Activated CD8-positive, alpha-beta T cell treated with anti-CD3 and anti-CD28 coated beads, Interleukin-2, amount 10 ng/mL, durations not matched to agents 7 days and 5 days (primary cell): ENCODE data around the gene PRF1. TPM values are rescaled to one million over a fixed set of nuclear protein-coding genes. Genes with fewer than 3 reads are reported as not detected.
"Not testable (repeated sequence)": the region's sequence is repeated elsewhere in the genome, so short reads cannot be mapped to it uniquely, and the experiment has no call there.

Source experiments
- ATAC-seq: fragments of 150-1000 bp; cut with Tn5 transposase; one replicate; pipeline ENCODE4 v1.10.0; 2021; ENCODE audit warnings: moderate library complexity
- CTCF ChIA-PET: fragments of 350-600 bp; sonication (Branson Sonifier 250); formaldehyde crosslinking; loops from one replicate; lab custom pipeline; 2021; ENCODE audit warnings: antibody characterized with exemption; lab: Charles Lee
- POLR2A ChIA-PET: fragments of 350-600 bp; sonication (Branson Sonifier 250); formaldehyde crosslinking; loops from one replicate; lab custom pipeline; 2021; ENCODE audit warnings: antibody characterized with exemption; lab: Charles Lee
- DNase-seq: peaks from one replicate; pipeline ENCODE4 v3.0.0-alpha.2; 2020
- H3K27ac Mint-ChIP-seq: one replicate; pipeline ENCODE4 v1.8.0; 2021; ENCODE audit warnings: mild to moderate bottlenecking, mixed read lengths
- H3K27me3 Mint-ChIP-seq: one replicate; pipeline ENCODE4 v1.8.0; 2021; ENCODE audit warnings: low read depth, mixed read lengths
- H3K36me3 Mint-ChIP-seq: one replicate; pipeline ENCODE4 v1.8.0; 2021; ENCODE audit warnings: low read depth, mixed read lengths
- H3K4me1 Mint-ChIP-seq: one replicate; pipeline ENCODE4 v1.8.0; 2021; ENCODE audit warnings: low read depth, mixed read lengths
- H3K4me3 Mint-ChIP-seq: one replicate; pipeline ENCODE4 v1.8.0; 2021; ENCODE audit warnings: mild to moderate bottlenecking, mixed read lengths
- H3K9me3 Mint-ChIP-seq: one replicate; pipeline ENCODE4 v1.8.0; 2022; ENCODE audit warnings: mixed read lengths; ENCODE audit not compliant: insufficient read depth
- total RNA-seq, 2 experiments: library from RNA; stranded (reverse); gene quantifications; one replicate each; pipeline ENCODE4 v1.2.3, GENCODE V29; 2021

The PRF1 gene
- total RNA-seq, 2 experiments from 2014 or later: 265 to 272 TPM

GRCh38 chr10:70631735-70632134 is 29.2 kb upstream of the PRF1 start:
- POLR2A ChIA-PET: interaction anchor here (0.6 kb wide), 1 partner anchor 512 kb away, joined by 4 read pairs; no protein-coding TSS in a partner anchor
- H3K27ac Mint-ChIP-seq, ATAC-seq, H3K4me1 Mint-ChIP-seq, H3K36me3 Mint-ChIP-seq, H3K4me3 Mint-ChIP-seq, DNase-seq, CTCF ChIA-PET, H3K9me3 Mint-ChIP-seq: not testable (repeated sequence)
- peaks cover 21% of the 10 kb centered on the region for H3K27me3 Mint-ChIP-seq

- no peak for ATAC-seq
- Mint-ChIP-seq H3K27me3 (peaks cover 23% of the 10 kb centered on the region), H3K4me3 (no peak overlapping the region), H3K9me3 (peaks cover 11% of the 10 kb centered on the region), H3K27ac (no peak overlapping the region), H3K36me3 (no peaks in the 10 kb centered on the region), H3K4me1 (no peaks in the 10 kb centered on the region)
- DNase-seq: no peak
- POLR2A ChIA-PET: interaction anchor here (0.6 kb wide), 1 partner anchor 96 kb away, joined by 3 read pairs; no protein-coding TSS in a partner anchor
- CTCF ChIA-PET: no interaction called here
Measured at GRCh38 chr10:70629338-70629737, 26.8 kb upstream of the PRF1 start.

DNA sequence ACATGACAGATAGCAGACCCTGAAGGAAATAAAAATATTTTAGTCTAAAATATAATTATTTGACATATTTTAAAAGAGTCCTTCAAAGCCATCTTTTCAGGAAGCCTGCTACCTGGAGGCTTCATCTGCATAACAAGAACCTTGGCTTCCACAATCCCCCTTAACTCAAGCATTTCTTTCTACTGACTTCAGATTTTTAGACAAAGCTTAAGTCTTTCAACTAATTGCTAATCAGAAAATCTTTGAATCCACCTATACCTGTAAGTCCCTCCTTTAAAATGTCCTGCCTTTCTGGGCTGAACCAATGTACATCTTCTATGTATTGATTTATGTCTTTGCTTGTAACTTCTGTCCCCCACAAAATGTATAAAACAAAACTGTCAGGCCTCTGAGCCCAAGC is 23.5 kb upstream of the PRF1 start:
- peaks cover 8% of the 10 kb centered on the region for H3K27me3 Mint-ChIP-seq
- peaks cover 11% of the 10 kb centered on the region for H3K9me3 Mint-ChIP-seq
- no peak overlapping the region for H3K4me3 Mint-ChIP-seq
- ChIA-PET POLR2A (no interaction called here), CTCF (interaction anchor here (1.5 kb wide), 1 partner anchor 67 kb away, joined by 5 read pairs; no protein-coding TSS in a partner anchor)
- no peaks in the 10 kb centered on the region for H3K4me1 Mint-ChIP-seq
- DNase-seq (no peak), ATAC-seq (no peak)
- H3K27ac Mint-ChIP-seq: no peak overlapping the region
- no peaks in the 10 kb centered on the region for H3K36me3 Mint-ChIP-seq

GRCh38 chr10:70622981-70623844 is 20.7 kb upstream of the PRF1 start:
- Mint-ChIP-seq H3K36me3 (peaks cover 2% of the 10 kb centered on the region), H3K27me3 (peaks cover 8% of the 10 kb centered on the region), H3K27ac (no peak overlapping the region), H3K9me3 (peaks cover 5% of the 10 kb centered on the region), H3K4me1 (peaks cover 12% of the 10 kb centered on the region), H3K4me3 (no peak overlapping the region)
- POLR2A ChIA-PET: no interaction called here
- CTCF ChIA-PET: interaction anchor here (3.5 kb wide), 1 partner anchor 64 kb away, joined by 18 read pairs; no protein-coding TSS in a partner anchor
- ATAC-seq: no peak
- no peak for DNase-seq

GRCh38 chr10:70622541-70622940 is 20.0 kb upstream of the PRF1 start:
- peaks cover 17% of the 10 kb centered on the region for H3K4me1 Mint-ChIP-seq
- peaks cover 5% of the 10 kb centered on the region for H3K9me3 Mint-ChIP-seq
- CTCF ChIA-PET: interaction anchor here (3.5 kb wide), 1 partner anchor 63 kb away, joined by 18 read pairs; no protein-coding TSS in a partner anchor
- no peak overlapping the region for H3K27ac Mint-ChIP-seq
- POLR2A ChIA-PET: no interaction called here
- ATAC-seq (no peak), DNase-seq (no peak)
- no peak overlapping the region for H3K4me3 Mint-ChIP-seq
- peaks cover 6% of the 10 kb centered on the region for H3K27me3 Mint-ChIP-seq
- peaks cover 2% of the 10 kb centered on the region for H3K36me3 Mint-ChIP-seq

DNA sequence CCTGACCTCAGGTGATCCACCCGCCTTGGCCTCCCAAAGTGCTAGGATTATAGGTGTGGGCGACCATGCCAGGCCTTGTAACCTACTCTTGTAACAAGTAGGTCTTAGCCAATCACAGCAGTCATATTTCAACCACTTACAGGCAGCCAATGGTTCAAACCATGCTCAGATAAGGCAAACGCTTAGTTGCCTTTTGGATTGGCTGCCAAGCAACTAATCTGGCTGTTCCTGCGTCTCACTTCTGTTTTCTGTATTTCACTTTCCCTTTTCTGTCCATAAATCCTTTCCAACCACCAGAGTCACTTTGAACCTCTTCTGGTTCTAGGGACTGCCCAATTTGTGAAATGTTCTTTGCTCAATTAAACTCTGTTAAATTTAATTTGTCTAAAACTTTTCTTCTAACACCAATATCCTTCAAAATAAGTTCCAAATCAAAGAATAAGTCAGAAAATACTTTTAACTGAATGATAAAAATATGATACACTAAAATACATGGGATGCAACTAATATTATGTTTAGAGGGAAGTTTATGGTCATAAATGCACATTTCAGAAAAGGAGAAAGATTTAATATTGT is 19.1 kb upstream of the PRF1 start:
- H3K36me3 Mint-ChIP-seq: peaks cover 2% of the 10 kb centered on the region
- ChIA-PET POLR2A (no interaction called here), CTCF (interaction anchor here (3.5 kb wide), 1 partner anchor 62 kb away, joined by 18 read pairs; no protein-coding TSS in a partner anchor)
- peaks cover 5% of the 10 kb centered on the region for H3K27me3 Mint-ChIP-seq
- peaks cover 3% of the 10 kb centered on the region for H3K9me3 Mint-ChIP-seq
- ATAC-seq (no peak), DNase-seq (no peak)
- peaks cover 26% of the 10 kb centered on the region for H3K4me1 Mint-ChIP-seq
- H3K27ac Mint-ChIP-seq: no peak overlapping the region
- H3K4me3 Mint-ChIP-seq: no peak overlapping the region

DNA sequence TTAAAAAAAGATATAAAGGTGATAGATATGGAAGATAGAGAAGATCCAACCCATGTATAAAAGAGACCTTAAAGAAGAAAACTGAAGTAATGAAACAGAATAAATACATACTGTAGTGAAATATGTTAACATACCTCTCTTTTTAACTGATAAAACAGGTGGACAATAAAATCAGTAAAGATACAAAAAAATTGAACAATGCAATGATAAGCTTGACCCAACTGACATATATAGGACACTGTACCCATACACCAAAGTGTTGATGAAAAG is 17.4 kb upstream of the PRF1 start:
- Mint-ChIP-seq H3K27ac (no peak overlapping the region), H3K9me3 (no peaks in the 10 kb centered on the region), H3K4me1 (peaks cover 40% of the 10 kb centered on the region), H3K4me3 (no peak overlapping the region), H3K36me3 (peaks cover 2% of the 10 kb centered on the region), H3K27me3 (no peaks in the 10 kb centered on the region)
- DNase-seq: no peak
- ChIA-PET CTCF (interaction anchor here (0.7 to 3.5 kb wide), 13 partner anchors 18 to 252 kb away, joined by 3 to 18 read pairs (median 4); no protein-coding TSS in a partner anchor), POLR2A (interaction anchor here (1.5 kb wide), 1 partner anchor 44 kb away, joined by 4 read pairs; no protein-coding TSS in a partner anchor)
- ATAC-seq: no peak

DNA sequence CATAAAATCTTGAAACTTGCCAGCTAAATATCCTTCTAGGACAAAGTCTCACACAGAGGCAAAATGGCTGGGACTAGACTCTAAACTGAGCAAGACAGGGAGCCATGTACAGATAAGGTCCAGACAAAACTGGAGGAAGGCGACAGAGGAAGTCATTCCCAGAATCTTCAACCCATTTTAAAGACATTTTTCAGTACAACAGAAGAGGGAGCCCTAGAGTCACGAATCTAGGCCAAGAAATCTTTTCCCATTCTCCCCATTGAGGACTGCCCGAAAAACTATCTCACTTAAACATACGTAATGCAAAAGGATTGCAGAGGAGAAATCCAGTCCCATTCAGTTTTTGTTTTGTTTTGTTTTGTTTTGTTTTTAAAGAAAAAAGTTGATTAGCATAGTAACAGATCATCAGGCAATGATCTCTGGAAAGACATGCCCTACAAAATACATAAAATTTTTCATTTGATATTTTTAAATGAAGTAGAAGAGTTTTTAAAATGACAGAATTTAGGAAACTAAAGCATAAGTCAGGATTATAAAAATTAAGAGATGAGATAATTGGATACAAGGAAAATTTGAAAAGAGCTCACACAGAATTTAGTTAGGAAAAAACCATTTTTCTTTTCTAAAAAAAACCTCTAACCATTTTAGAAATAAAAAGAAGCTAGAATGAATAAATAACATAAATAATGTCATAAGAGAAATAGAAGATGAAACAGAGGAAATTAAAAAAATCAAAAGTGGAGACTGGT is 16.9 kb upstream of the PRF1 start:
- no peaks in the 10 kb centered on the region for H3K9me3 Mint-ChIP-seq
- H3K27me3 Mint-ChIP-seq: no peaks in the 10 kb centered on the region
- ChIA-PET POLR2A (interaction anchor here (1.5 kb wide), 1 partner anchor 43 kb away, joined by 4 read pairs; no protein-coding TSS in a partner anchor), CTCF (interaction anchor here (0.7 to 3.5 kb wide), 23 partner anchors 8 to 449 kb away, joined by 3 to 18 read pairs (median 4); partner anchors contain the start of gene PRF1)
- ATAC-seq: no peak
- peaks cover 2% of the 10 kb centered on the region for H3K36me3 Mint-ChIP-seq
- no peak for DNase-seq
- no peak overlapping the region for H3K27ac Mint-ChIP-seq
- peaks cover 46% of the 10 kb centered on the region for H3K4me1 Mint-ChIP-seq
- H3K4me3 Mint-ChIP-seq: no peak overlapping the region

- ChIA-PET POLR2A (interaction anchor here (0.5 to 1.2 kb wide), 3 partner anchors 16 to 43 kb away, joined by 3 to 4 read pairs (median 4); partner anchors contain the start of gene PRF1), CTCF (interaction anchor here (0.9 to 3.3 kb wide), 17 partner anchors 9 to 448 kb away, joined by 3 to 15 read pairs (median 4); partner anchors contain the start of gene PRF1)
- no peak for DNase-seq
- ATAC-seq: no peak
- Mint-ChIP-seq H3K27ac (peak overlapping the region; percentile 68), H3K4me1 (peaks cover 53% of the 10 kb centered on the region), H3K27me3 (no peaks in the 10 kb centered on the region), H3K36me3 (peaks cover 2% of the 10 kb centered on the region), H3K9me3 (no peaks in the 10 kb centered on the region), H3K4me3 (no peak overlapping the region)
Measured at GRCh38 chr10:70618663-70619062, 16.1 kb upstream of the PRF1 start.

- H3K27me3 Mint-ChIP-seq: no peaks in the 10 kb centered on the region
- ChIA-PET POLR2A (interaction anchor here (0.5 to 1.2 kb wide), 4 partner anchors 15 to 42 kb away, joined by 3 to 4 read pairs (median 4); partner anchors contain the start of gene PRF1), CTCF (interaction anchor here (0.6 to 3.3 kb wide), 17 partner anchors 10 to 447 kb away, joined by 3 to 15 read pairs (median 4); partner anchors contain the start of gene PRF1)
- no peaks in the 10 kb centered on the region for H3K9me3 Mint-ChIP-seq
- H3K4me1 Mint-ChIP-seq: peaks cover 58% of the 10 kb centered on the region
- H3K36me3 Mint-ChIP-seq: peaks cover 2% of the 10 kb centered on the region
- peak overlapping the region; percentile 68 for H3K27ac Mint-ChIP-seq
- ATAC-seq (peak; percentile 51), DNase-seq (peak; percentile 41)
- no peak overlapping the region for H3K4me3 Mint-ChIP-seq
Measured at GRCh38 chr10:70617798-70618568, 15.4 kb upstream of the PRF1 start.
